K562 (cell line): ENCODE data around the gene GZF1.
"Not testable (repeated sequence)": the region's sequence is repeated elsewhere in the genome, so short reads cannot be mapped to it uniquely, and the experiment has no call there.

Experiments
- CTCF ChIP-seq, 3 experiments: IDR thresholded peaks in 2 of 3; conservative IDR thresholded peaks in 1 of 3; 2 replicates each; pipeline ENCODE4 v1.5.1; 2011 to 2012; ENCODE audit warnings: low read length in 3 of 3, mild to moderate bottlenecking in 3 of 3, control low read depth in 2 of 3, improper control_type of control experiment in 1 of 3, inconsistent platforms in 1 of 3, low read depth in 1 of 3, mixed read lengths in 1 of 3, moderate library complexity in 1 of 3; ENCODE audit not compliant: insufficient read depth in 2 of 3
- NCOA1 ChIP-seq: fragments of 450-650 bp; IDR thresholded peaks from 2 replicates; pipeline ENCODE4 v1.6.1; 2016; ENCODE audit warnings: low read depth
- NR3C1 ChIP-seq: sonication (generic); formaldehyde crosslinking; IDR thresholded peaks from 2 replicates; pipeline ENCODE4 v1.8.1; 2022; ENCODE audit warnings: missing genetic modification reagents

DNA sequence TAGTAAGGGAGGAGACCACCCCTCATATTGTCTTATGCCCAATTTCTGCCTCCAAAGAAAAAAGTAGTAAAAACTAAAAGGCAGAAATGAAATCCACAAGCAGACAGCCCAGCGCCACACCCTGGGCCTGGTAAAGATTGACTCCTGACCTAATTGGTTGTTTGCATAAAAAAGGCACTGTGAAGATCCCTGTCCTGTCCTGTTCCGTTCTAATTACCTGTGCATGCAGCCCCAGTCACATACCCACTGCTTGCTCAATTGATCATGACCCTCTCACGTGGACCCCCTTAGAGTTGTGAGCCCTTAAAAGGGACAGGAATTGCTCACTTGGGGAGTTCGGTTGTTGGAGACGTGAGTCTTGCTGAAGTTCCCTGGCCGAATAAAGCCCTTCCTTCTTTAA is 13.5 kb upstream of the GZF1 start:
- not testable (repeated sequence) for TF ChIP-seq NCOA1; CTCF (IDR thresholded peaks at IDR 0.05 in 2 of 3, conservative IDR thresholded peaks at IDR 0.05 in 1 of 3; ENCODE audit: insufficient read depth in 2 of 3, low read depth in 1 of 3, low read length in 3 of 3); NR3C1 (CRISPR knock-in tag)
